RPMI8226 (cell line): ENCODE results near the gene CRISP1.
A peak's percentile ranks its signal among the peaks of the same experiment; 100 is the strongest.
"Not testable (repeated sequence)": the region's sequence is repeated elsewhere in the genome, so short reads cannot be mapped to it uniquely, and the experiment has no call there.

Source experiments
- DNase-seq: peaks from one replicate; pipeline ENCODE4 v3.0.0-alpha.2; 2015

Gene CRISP1, protein sequence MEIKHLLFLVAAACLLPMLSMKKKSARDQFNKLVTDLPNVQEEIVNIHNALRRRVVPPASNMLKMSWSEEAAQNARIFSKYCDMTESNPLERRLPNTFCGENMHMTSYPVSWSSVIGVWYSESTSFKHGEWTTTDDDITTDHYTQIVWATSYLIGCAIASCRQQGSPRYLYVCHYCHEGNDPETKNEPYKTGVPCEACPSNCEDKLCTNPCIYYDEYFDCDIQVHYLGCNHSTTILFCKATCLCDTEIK

GRCh38 chr6:49866485-49866943 lies at the start of gene CRISP1:
Gene CRISP1 (minus strand): TSS chr6:49866535. CDS start chr6:49857400, 9,135 bp downstream.
- no peak for DNase-seq

- DNase-seq = no peak
These were observed 48.7 kb upstream of the CRISP1 start for GRCh38 chr6:49915035-49915434.

DNA sequence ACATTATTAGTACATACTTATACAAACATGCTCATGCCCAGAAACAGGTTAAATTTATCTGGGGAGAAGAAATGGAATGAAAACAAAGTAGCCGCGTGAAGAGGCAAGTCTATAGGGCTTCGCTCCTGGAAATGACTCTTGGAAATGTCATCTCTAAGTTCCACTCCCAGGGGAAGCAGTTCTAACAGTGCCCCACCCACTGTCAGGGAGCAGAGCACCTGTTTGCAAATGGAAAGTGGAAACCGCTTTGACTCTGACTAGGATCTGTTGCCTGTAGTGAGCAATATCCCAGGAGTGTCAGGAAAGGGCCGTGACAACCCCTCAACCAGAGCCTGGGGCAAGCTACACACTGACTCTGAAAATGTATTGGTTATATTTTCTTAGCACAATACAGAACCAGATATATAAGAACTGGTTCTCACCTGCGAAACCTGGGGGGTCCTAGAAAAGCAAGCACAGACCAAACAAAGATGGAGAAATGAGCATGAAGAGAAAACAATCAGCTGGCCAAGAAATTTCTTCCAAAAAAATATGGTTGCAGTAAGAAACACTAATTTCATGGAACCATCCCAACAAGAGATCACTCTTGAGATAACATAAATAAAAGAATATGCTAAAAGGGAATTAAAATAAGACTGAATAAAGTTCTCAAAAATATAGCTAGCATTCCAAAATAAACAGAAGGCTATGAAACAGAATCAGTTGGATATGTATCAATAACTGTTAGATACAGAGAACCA lies 47.5 kb upstream of the CRISP1 start:
- DNase-seq = no peak

DNA sequence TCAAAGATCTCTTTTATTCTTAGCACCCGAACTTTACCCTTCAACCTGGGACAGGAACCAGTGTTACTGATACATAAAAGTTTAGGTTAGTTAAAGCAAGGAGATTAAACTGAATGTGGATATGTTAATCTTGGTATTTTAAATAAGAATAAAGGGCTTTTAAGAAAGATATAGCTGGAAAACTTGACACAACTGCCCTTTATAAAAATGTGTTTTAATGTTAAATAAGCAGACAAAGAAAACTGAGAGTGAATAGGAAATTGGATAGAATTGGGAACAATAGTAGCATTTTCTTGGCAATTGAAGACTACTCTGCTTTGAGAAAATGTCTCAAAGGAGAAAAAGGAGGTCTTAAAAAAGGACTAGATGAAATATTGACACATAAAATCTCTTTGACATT lies 45.9 kb upstream of the CRISP1 start:
- no peak for DNase-seq

- DNase-seq = no peak
These were observed 44.9 kb upstream of the CRISP1 start for GRCh38 chr6:49911252-49911651.

GRCh38 chr6:49909563-49909962 lies 43.2 kb upstream of the CRISP1 start:
- no peak for DNase-seq

GRCh38 chr6:49906526-49906925 lies 40.2 kb upstream of the CRISP1 start:
- no peak for DNase-seq

DNA sequence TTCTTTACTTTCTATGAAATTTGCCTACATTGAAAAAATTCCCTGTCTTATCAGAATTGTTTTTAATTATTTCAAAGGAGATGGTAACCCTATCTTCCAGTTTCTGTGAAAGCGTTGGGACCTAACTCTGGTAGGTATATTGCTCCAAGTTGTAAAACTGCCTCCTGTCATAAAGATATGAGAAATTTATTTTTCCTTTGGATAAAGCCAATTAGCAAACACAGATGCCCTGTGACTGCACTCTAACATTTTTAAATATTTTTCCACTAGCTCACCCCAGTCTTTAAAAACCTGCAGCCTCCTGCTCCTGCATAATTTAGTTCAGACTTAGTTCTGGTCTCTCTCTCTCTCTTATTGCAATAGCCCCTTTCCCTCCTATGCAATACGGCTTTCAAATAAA lies 39.0 kb upstream of the CRISP1 start:
- DNase-seq = no peak

DNA sequence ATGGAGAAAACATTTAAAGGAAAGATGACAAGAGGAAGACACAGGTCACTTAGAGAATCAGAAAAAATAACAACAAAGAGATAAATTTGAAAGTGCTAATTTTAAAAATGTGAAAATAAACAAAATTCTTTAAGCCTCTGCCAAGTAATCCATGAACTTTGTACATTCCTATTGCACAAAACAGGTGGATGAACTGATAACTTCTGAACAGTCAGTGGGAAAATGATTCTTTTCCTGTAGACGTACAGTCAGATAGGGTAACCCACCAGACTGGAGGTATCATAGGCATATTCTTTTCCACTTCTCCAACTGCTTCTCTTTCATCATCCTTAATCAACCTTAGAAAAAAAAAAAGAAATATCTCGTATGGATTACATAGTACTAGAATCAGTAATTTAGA lies 36.5 kb upstream of the CRISP1 start:
- DNase-seq = no peak

DNA sequence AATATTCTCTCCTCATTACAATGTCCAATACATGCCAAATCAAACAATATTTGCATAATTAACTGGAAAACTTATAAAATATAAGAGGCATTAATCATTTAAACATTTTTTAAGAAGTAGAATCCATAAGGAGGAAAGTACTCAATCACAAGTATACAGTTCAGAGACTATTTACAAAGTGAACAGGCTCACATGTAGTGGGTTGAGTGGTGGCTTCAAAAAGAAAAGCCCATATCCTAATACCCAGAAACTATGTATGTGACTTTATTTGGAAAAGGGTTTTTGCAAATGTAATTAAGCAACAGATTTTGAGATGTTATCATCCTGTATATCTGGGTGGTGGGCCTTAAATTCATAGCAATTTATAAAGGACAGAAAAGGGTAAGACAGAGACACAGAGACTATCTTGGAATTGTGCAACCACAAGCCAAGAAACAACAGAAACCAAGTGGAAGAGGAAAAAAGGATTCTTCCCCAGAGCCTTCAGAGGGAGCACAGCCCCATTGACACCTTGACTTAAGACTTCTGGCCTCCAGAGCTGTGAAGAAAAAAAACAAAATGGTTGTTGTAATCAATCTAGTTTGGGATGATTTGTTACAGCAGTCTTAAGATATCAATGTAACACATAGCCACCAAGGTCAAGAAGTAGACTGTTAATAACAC lies 32.7 kb upstream of the CRISP1 start:
- DNase-seq = no peak

- not testable (repeated sequence) for DNase-seq
These were observed 29.2 kb upstream of the CRISP1 start for GRCh38 chr6:49895553-49895952.

- DNase-seq = peak; percentile 34
These were observed 25.9 kb upstream of the CRISP1 start for GRCh38 chr6:49892280-49892679.

DNA sequence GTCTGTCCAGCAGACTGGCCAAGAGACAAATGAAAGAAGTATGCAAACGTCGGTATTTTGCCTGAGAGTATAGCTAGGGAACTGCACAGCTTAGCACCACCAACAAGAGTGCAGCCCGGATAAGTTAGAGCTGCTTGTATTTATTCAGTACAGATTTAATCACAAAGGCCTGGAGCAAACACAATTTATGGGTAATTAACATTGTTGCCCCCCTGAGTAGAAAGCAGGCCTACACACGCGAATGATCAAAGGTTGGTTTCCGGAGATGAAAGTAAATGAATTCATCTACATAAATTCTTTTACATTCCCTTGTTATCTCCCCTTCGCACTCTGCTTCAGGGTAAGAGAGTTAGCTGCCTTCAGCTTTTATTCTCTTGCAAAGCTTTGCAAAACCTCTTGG lies 24.7 kb upstream of the CRISP1 start:
- DNase-seq = no peak

DNA sequence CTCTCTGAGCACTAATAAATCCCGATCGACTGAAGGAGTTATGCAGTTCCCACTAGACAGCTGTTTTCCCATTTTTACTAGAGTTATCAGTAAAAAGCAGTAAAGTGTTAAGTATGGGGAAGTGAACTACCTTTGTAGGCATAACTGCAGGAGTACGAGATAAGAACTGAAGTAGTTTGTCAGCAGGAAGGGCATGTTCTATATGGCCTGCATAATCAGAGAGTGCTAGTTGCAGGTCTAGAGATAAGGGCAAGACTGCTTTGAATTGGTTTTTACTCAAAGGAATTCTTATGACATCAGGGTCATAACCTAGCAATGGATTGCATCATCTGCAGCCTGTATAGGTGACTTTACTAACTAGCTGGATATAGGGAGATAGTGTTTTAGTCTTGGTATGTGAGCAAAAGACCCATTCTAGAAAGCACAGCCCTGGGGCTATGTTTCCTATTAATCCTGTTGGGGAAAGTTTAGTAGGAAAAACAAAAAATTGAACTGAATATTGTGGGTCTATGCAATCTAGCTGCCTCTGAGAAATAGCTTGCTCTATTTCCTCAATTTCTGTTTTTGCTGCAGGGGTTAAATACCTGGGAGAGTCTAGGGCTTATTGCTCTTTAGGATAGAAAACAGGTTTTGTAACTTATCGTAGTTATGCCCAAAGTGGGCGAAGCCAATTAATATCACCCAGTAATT lies 22.6 kb upstream of the CRISP1 start:
- DNase-seq = no peak

DNA sequence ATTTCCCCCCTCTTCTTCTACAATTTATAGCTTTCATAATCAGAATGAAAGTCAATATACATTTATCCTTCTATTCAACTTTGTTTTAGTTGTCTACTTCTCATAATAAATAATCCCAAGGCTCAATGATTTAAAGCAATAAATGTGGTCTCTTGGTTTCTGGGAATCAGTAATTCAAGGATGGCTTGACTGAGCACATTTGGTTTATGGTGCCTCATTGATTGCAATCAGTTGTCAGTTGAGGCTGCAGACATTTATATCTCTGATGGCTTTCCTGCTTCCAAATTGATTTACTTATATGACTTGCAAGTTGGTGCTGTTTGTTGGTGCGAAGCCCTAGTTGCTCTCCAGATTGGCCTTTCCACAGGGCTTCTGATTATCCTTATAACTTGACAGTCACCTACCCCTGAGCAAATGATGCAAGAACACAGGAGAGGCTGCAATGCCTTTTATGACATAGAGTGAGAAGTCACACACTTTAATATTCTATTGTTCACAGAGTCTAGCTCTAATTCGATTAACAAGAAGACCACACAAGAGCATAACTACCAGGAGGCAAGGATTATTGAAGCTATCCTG lies 2.7 kb upstream of the CRISP1 start:
- no peak for DNase-seq

GRCh38 chr6:49856282-49856681 lies 10.1 kb downstream of the CRISP1 start:
- no peak for DNase-seq

DNA sequence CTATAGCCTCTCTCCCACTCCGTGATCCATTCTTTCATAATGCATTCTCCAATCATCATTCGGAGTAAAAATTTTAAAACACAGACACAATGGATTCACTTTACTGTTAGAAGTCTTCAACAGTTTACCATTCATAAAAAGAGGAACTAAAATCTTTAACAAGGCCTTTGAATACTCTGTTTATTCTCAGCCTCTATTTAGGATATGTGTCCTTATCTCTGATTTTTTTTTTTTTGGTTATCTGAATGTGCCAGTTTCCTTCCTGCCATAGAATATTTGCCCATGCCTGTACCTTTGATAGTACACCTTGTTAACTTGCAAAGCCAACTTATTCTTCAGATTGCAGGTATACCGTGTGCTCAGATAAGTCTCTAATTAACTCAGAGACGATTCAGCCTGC lies 11.1 kb downstream of the CRISP1 start:
- no peak for DNase-seq

DNA sequence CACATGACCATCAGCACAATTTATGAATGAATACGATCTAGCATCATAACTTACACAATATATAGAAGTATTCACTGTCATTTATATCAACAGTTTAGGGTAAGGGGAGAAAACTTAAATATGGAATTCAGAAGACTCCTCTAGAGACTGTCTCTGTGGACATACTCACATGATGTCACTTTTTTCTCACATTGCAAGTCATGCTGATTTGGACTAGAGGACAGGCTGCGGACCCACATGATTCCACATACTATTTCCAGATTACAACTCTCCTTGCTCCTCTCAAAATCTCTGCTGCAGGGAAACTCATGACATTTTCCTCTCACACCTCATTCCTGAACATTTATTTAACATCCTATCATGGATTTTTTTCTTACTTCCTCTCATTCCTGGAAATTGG lies 13.4 kb downstream of the CRISP1 start:
- DNase-seq = no peak

GRCh38 chr6:49849213-49849907 lies 17.0 kb downstream of the CRISP1 start:
- peak; percentile 50 for DNase-seq

DNA sequence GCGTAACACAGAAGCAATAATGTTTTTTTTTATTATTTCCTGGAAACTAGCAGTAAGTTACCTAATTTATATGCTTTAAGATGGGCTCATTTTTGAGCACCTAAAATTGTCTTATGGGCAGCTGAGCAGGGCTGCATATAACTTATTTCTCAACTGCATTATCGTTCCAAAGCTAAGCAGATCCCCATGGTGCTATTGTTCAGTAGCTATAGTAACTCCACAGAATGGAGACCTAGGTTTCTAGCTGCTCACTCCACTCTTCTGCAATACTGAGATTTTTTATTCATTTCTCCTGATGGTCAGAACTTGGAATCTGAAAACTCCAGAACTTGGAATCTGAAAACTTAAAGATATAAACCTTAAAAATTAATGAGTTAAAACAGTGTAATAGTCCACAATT lies 18.7 kb downstream of the CRISP1 start:
- DNase-seq = no peak

GRCh38 chr6:49847014-49847413 lies 19.3 kb downstream of the CRISP1 start:
- no peak for DNase-seq

DNA sequence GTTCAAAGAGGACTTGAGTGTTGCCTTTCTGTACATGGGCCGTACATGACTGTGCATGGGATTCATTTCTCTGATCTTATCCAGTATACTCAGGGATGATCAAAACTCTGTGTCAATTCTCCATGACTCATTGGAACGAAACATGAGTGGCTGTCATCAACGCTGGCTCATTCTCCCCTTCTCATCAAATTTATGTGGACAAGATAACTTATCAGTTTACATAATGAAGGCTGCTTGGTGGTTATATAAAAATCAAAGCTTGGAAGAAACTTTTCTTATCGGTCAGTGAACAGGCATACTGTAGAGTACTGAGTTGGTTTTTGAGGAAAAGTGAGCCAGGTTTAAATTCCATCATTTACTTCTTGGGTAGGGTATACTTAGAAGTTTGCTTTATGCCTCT lies 24.9 kb downstream of the CRISP1 start:
- no peak for DNase-seq
